COLO668 (cell line): Measurements from ENCODE around the gene CREG1.
A peak's percentile ranks its signal among the peaks of the same experiment; 100 is the strongest.

Experiments
- DNase-seq: peaks from one replicate; lab custom pipeline; 2025; ENCODE audit not compliant: unreplicated experiment; lab: John Stamatoyannopoulos, UW

Gene CREG1

DNA sequence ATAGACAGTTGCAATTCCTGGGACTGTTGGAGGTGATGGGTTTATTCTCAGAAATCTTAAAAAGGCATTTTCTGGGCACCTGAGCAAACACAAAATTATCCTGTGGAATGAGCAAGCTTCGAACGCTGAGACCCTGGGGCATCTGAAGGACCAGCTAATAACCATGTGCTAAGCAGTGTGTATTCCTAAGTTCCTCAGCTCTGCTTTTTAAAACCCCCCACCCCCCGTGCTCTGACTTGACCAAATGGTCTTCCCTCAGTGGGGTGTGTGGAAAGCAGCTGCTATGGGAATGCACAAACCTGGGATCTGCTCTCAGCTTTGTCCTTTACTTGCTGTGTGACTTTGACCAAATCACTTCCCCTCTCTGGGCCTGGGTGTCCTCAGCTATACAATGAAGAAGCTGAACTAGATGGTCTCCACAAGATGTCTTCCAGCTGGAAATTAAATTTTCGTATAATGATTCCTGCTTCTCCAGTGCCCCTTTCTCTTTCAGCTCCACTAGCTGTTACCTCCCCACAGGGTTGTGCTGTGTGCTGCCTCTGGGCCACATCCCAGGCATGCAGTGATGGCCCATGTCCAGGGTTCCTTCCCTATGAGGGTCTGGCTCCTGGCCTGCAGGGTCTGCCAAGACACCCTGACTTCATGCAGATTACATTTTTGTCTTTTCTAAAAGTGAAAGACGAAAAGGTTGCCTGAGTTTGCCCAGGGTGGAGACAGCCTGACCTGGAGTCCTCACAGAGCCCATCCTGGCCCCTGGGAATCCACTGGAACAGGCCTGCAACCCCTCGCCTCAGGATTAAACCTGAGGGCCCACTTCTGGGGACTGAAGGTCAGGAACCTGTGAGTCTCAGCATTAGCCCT is 20.4 kb downstream of the CREG1 start:
- DNase-seq = no peak

DNA sequence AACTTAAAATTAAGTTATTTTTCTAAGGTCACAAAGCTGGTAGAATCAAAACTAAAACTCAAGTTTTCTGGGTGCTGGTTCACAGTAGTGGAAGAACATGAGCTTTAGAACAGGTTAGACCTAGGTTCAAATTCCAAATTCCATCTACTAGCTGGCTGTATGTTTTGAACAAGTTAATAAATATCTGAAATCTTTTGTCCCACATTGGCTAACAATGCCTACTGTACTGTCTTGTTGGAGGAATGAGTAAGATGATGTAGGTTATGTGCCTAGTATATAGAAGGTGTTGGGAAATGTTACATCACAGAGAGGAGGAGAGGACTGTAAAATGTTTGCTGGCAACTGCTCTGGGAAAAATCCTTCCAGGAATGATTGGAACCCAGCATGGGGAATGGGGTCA is 21.2 kb downstream of the CREG1 start:
- no peak for DNase-seq

DNA sequence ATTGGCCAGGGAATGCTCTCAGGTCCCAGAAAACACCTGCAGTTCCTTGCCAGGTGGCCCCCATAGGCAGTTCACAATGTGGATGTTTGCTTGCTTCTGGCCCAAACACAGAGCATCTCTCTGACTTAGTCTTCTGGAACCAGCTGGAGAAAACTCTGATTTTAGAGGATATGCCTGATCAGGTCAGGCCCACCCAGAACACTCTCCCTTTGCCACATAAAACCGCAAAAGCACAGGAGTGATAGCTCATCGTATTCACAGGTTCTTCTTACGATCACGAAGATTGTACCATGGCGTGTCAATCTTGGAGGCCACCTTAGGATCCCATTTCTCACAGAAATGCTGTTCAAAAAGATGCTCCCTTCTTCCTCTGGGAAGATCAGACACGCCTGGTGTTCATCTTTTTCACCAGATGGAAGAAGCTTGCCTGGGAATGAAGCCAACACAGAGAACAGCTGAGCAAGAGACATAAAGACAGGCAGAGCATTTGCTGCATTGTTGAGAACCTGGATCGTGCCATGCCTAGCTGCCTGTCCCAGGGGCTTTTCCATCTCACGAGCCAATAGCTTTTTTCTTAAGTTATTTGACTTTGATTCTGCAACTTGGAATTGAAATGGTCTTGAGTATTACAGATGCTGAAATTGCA is 23.6 kb downstream of the CREG1 start:
- no peak for DNase-seq

DNA sequence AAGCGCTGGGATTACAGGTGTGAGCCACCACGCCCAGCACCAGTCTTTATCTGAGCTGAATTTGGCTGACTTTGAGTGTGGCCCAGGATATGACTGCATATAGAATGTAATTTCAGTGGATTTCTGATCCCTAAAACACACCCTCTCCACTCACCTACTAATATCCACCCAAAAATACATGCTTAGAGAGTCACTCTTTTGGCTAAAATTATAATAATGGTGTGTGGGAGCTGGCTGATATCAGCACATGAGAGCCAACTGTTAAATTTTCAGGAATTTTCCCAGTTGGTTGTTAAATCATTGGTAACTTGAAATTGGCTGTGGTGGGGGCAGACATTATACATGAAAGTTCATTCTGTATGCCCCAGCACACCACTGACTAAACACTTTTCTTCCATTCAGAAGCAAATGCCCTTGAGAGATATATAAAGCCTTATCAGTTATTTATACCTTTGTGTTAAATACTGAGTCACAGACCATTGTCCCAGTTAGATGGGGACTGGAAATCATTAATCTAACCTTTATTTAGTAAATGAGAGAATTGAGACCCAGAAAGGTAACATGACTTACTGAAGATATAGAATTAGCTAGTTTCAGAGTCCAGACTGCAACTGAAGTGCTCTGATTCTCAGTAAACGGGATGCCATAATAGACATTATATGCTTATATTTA is 25.4 kb downstream of the CREG1 start:
- no peak for DNase-seq

DNA sequence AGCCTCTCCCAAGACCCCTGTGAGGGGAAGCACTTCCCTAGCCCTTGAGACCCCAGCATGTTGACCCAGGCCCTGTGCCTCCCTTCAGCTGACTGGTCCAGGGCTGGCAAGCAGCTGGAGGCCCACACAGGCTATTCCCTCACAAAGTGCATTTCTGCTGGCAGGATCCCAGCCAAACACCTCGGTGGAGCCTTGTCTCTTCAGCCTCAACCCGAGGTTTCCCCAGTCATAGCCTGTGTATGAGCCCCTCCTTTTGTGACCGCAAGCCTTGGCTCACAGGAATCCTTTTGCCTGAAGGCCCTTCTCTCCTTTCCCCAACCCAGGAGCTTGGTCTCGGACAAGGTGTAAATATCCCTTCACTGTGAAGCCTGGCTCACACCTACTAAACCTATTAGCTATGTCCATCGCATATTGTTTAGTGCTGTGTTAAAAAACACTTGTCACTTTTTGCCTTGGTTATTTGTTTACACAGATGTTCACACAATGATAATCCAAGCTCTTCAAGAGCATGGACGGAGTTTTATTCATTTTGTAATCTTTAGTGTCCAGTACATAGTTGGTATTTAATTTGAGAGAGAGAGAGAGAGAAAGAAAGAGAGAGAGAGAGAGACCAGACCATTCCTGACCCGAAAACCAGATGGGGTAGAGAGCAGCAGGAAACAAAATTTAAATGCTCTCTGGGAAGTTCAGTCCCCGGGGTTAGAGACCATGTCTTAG is 26.7 kb downstream of the CREG1 start:
- DNase-seq = peak; percentile 18

DNA sequence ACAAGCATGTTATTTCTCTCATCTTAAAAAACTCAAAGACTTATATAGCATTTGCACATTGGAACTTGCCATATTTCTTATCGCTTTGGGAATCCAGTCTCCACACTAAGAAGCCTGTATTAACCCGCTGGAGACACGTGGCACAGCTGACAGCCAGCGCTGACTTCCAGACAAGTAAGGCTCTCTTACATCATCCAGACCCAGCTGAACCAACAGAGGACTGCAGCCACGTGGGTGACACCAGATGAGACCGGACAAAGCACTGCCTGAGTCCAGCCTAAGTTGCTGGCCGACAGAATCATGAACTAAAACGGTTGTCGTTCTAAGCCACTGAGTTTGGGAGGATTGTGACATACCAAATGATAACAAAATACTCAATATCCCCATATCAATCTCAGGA is 28.9 kb downstream of the CREG1 start:
- DNase-seq = no peak

DNA sequence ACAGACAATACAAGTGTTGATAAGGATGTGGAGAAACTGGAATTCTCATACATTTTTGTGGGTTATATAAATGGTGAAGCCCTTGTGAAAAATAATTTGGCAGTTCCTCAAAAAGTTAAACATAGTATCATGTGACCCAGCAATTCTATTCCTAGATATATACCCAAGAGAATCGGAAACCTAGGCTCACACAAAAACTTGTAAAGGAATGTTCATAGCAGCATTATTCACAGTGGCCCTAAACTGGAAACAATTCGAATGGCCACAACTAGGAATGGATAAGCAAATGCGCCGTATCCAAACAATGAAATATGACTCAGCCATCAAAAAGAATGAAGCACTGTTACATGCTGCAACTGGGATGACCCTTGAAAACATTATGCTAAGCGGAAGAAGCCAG is 31.3 kb downstream of the CREG1 start:
- no peak for DNase-seq

DNA sequence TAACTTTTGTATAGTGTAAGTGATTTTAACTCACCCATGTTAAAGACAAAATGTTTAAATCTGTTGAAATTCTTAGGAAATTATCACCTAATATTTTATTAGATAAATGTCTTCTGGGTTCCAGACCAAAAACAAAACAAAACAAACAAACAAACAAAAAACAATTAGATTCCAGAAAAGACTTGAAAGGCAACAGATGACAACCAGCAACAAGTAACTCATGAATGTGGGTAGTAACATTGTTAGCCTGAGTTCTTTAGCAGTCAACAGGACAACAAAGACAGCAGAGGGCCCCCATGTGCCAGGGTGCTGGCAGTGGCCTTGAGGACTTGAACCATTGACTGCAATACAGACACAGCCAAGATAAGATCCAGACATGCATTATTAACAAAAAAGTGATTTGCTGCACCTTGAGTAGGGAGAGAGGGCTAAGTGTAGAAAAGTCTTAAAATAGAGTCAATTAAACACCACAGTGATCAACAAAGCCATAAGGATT is 32.8 kb downstream of the CREG1 start:
- no peak for DNase-seq

DNA sequence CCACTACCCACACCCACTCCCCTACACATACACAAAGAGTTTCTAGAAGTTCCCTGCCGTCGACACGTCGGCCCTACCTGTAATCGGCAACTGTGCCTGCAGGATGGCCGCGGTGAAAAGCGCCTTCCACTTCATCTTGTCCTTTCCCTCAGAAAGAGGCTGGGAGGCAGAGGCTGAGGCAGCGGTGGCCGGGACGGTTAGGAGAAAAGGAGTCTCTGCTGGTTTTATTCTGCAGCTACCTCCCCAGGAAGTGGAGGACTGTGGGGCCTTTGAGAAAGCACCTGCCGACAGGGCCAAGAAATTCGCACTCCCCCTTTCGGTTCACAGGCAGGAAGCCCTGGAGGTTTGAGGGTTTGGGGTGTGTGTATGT is 35.2 kb downstream of the CREG1 start, which contains the start of gene CD247:
Gene CD247, minus strand, starts transcription at position 199 of the 370 bp plus-strand sequence. Its CDS starts 64 bp downstream, at position 135.
- no peak for DNase-seq

DNA sequence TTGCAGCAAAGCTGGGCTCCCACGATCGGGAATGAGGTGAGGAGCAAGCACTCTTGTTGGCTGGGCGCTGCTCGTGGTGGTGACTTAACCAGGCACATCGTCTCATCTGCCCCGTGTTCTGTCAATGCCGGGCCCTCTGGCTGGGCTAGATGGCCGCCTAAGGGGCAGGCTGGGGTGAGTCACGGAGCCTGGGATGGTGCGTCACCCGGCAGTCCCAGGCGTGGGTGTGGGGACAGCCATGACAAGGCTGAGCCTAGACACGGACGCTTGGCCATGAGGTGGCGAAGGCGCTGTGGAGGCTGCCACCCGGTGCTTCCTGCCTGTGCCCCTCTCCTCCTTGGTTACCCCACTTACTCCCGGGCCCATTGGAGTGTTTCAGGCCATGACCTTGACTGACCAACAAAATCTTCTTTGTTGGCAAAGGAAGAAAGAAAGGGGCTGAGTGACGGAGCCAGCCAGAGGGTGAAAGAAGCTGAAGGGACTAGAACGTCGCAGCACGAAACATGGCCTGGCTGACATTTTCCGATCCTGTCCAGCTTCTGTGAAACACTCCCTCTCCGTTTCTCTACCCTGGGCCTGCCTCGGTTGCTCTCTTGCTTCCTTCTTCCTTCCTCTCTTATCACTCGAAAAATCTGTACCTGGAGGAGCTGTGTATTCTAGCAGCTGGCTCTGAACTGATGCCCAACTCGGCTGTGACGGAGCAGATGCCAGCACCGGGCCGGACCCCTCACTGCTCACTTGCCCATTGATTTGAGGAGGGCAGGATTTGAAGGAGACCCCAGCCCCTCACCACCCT is 35.8 kb downstream of the CREG1 start:
- no peak for DNase-seq

DNA sequence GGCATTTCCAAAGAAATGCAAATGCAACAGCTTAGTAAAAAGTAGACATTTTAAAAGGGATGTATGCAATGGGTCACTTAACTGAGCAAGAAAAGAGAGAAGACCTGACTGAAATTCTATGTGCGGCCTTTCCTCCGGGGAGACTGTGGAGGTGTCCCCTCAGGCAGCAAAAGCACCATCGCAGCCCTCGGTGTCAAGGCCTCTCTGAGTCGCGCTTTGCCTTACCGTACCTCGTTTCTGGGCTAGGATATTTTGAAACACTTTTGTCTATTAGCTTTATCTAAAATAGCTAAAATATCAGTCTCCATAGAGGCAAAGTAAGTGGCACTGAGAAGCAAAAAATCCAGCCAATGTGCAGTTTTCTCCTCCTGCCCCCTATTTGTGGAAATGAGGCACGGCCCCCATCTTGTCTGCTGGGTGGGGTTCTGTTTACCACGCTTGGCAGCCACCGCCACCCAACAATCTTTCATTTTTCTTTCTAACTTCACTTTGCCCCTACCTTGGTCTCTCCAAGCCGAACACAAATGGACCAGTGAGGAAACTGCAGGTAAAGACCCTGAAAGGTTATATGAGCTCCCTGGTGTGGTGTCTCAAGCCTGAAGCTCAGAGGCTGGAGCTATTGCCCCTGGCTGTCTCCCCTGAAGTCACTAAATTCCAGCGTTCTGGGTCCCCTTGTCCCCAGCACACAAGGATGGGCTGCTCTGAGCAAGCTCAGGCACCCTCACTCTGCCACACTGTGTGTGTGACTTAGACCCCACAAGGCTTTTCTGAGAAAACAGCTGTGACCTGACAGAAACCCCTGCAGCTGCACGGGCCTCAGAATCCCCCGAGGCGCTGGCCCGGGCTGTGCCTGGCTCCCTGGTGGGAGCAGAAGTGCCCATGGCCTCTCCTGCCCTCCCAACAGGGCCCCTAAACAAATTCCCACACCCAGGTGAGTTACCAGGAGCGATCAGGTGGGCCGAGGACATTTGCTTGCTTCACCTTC is 36.9 kb downstream of the CREG1 start:
- DNase-seq = no peak

DNA sequence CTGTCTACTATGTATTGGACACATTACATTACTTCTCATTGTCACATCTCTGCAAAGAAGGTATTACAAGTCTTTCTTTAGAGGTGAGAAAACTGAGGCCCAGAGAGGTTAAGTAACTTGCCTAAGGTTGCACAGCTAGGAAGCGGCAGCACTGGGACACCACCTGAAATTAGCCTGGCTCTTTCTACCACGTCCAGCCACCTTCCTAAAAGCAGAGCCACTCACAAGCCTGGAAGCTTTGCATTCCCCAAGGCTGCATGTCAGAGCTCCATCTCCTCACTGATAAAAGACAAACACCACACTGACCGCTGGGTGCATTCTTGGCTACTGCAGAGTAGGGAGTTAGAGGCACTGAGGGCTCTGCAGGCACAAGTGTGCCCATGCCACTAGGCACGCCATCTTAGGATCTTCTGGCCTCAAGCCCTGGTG is 37.7 kb downstream of the CREG1 start:
- no peak for DNase-seq

DNA sequence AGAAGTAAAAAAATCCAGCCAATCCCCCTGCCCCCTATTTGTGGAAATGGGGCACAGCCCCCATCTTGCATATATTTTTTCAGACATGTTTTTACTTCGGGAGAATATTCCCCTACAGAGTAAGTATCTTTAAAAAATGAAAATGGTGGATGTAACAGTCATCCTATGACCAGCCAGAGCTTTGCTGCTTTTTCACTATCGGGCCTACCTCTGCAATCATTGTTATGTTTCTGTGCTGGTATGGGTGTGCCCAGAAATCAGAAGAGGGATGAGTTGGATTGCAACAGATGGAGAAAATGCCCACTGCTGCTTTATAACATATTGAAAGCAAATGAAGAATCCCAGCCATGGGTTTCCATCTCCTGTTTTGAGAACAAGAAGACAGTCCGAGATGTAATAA is 38.1 kb downstream of the CREG1 start:
- no peak for DNase-seq

DNA sequence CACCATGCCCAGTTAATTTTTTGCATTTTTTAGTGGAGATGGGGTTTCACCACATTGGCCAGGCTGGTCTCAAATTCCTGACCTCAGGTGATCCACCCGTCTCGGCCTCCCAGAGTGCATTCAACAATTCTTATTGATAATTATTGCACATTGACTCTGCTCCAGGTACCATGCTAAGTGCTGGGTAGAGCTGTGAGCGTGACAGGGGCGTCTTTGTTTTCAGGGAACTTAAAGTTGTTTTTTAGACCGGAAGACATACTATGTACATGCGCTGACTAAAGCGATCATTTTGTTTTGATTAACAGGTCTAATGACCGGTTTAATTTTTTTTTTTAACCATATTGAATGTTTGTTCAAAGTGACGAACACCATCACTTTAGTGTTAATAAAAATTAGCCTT is 39.3 kb downstream of the CREG1 start:
- DNase-seq = no peak

DNA sequence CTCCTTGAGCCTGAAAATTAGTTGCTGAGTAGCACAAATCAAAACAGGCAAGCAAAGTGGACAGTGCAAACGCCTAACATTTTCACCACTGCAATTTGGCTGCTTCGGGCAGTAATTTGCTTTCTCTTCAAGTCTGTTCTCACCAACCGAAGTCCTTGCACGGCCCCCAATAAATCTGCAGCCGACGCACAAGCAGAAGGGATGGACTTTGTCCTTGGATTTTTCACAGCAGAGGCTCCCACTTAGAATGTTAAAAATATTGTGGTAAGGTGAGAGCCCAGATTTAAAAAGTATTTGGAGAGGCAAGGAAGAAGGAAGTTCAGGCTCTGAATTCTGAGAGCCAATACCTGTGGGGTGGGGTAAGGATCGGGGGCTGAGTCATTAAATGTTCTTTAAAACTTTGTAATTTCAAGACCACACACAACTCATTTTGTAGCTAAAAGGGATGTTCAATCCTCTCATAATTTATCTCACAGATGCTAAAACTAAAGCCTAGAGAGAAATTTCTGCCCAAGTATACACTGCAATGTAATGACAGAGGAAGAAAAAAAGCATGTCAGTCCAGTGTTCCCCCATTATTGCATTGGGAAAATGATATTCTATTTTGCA is 41.4 kb downstream of the CREG1 start:
- DNase-seq = no peak

DNA sequence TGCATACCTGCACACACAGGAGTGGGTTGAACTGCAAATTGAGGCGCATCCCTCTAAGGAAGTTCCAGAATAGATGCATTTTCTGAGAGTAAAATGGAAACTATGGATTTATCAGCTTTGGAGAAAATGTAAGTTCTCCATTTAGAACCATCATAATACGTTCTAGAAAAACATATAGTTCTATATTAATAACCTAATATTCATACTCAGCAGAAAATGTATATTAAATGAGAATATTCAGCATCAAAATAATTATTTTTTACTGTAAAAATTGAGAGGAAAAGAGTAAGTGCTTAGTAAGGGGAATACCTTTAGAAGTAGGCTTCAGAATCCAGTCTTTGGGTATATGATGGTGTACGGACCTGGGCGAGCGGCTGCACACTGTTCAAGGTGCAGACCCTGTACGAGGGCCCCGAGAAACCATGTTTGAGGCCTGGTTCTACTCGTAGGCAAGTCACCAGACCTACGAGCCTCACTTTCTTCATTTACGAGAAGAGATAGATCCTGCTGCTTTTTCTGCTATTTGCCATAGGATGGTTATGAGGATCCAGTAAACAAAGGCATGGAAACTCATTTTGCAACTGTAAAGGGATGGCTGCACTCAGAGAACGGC is 42.1 kb downstream of the CREG1 start:
- DNase-seq = no peak

DNA sequence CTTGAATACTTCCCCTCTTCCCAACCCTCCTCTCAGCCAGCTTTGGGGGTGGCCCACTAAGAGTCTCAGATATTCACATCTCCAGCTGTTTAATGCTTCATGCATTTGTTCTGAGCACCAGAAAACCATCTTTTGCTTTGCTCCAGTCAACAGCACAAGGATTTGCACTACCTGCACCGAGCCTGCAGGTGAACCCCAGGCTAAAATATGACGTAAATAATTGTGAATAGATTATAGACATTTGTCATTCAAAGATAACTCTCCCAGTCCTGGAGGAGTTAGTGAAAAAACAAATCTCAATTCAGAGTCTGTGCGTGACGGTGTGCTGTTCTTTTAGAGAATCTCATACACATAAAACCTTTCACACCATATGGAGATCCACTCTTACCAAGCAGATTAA is 42.7 kb downstream of the CREG1 start:
- no peak for DNase-seq

DNA sequence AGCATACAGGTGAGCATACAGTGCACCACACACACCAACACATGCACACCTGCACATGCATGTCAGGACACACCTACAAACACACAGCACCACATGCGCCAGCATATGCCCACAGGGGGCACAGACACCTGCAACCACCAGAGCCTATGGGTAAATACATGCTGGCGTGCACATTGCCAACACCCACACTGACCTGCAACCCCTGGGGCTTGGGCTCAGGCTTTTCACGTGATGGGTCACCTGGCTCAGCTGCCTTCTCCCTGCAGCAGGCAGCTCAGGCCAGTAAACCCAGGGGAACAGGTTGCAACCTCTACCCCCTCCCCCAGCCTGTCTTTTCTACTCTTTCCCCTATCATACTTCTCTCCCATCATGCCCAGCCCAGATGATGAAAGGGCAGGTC is 43.3 kb downstream of the CREG1 start:
- peak; percentile 15 for DNase-seq
